IMR-90 (cell line): Measurements from ENCODE around the gene MTA2. TPM values are rescaled to one million over a fixed set of nuclear protein-coding genes. Genes with fewer than 3 reads are reported as not detected.

Experiments
- ATAC-seq: fragments of 200-7000 bp; cut with Tn5 transposase; 2 replicates; pipeline ENCODE4 v1.9.1; 2020; ENCODE audit warnings: low read depth, mild to moderate bottlenecking, moderate library complexity
- BruUV-seq: library from RNA; stranded (reverse); fragments of 400-500 nt; replicated peaks from 2 replicates; lab custom pipeline; 2021; lab: Mats Ljungman, UMichigan
- CTCF ChIA-PET: fragments of 300-600 bp; formaldehyde crosslinking; extraction: SDS; loops from one replicate; lab custom pipeline; 2021; ENCODE audit warnings: antibody characterized with exemption; lab: Yijun Ruan, JAX
- POLR2A ChIA-PET: fragments of 300-600 bp; sonication (Branson Sonifier 250); formaldehyde crosslinking; loops from one replicate; lab custom pipeline; 2022; ENCODE audit warnings: antibody characterized with exemption; ENCODE audit not compliant: unreplicated experiment; lab: Charles Lee
- DNase-seq: peaks from one replicate; pipeline ENCODE4 v3.0.0; 2013
- H2AFZ ChIP-seq: replicated peaks from 2 replicates; pipeline ENCODE3; 2013; ENCODE audit warnings: low read length, mild to moderate bottlenecking; ENCODE audit not compliant: poor library complexity
- H2AK5ac ChIP-seq: 2 replicates; pipeline ENCODE4 v1.6.1; 2013; ENCODE audit warnings: low read depth, low read length, inconsistent platforms
- H2AK9ac ChIP-seq: replicated peaks from 2 replicates; pipeline ENCODE3; 2013; ENCODE audit warnings: mild to moderate bottlenecking, low read depth, low read length, moderate library complexity; ENCODE audit not compliant: poor library complexity
- H2BK120ac ChIP-seq: 2 replicates; pipeline ENCODE4 v1.6.1; 2013; ENCODE audit warnings: low read depth, low read length, inconsistent platforms
- H2BK15ac ChIP-seq: 3 replicates; pipeline ENCODE4 v1.6.1; 2013; ENCODE audit warnings: low read depth, low read length, inconsistent platforms
- H2BK20ac ChIP-seq: 2 replicates; pipeline ENCODE4 v1.6.1; 2013; ENCODE audit warnings: low read depth, mild to moderate bottlenecking, inconsistent platforms, low read length, moderate library complexity
- H2BK5ac ChIP-seq: 2 replicates; pipeline ENCODE4 v1.6.1; 2013; ENCODE audit warnings: mild to moderate bottlenecking, low read depth, low read length, inconsistent platforms; ENCODE audit not compliant: poor library complexity, severe bottlenecking
- H3K14ac ChIP-seq: replicated peaks from 2 replicates; pipeline ENCODE4 v1.6.1; 2013; ENCODE audit warnings: low read depth, low read length, inconsistent platforms
- H3K18ac ChIP-seq: 2 replicates; pipeline ENCODE4 v1.6.1; 2013; ENCODE audit warnings: low read depth, low read length, control low read depth
- H3K23ac ChIP-seq: 2 replicates; pipeline ENCODE4 v1.6.1; 2013; ENCODE audit warnings: low read depth, low read length, inconsistent platforms
- H3K27ac ChIP-seq: 2 replicates; pipeline ENCODE4 v1.5.1; 2013; ENCODE audit warnings: mild to moderate bottlenecking, control low read depth, low read length; ENCODE audit not compliant: insufficient read depth
- H3K27me3 ChIP-seq: 2 replicates; pipeline ENCODE4 v1.6.1; 2013; ENCODE audit warnings: low read length; ENCODE audit not compliant: control insufficient read depth, insufficient read depth
- H3K36me3 ChIP-seq: 2 replicates; pipeline ENCODE4 v1.6.1; 2013; ENCODE audit warnings: low read length, mixed read lengths; ENCODE audit not compliant: control insufficient read depth, insufficient read depth
- H3K4ac ChIP-seq: 2 replicates; pipeline ENCODE4 v1.6.1; 2013; ENCODE audit warnings: low read depth, low read length, inconsistent platforms
- H3K4me1 ChIP-seq: 2 replicates; pipeline ENCODE4 v1.6.1; 2013; ENCODE audit warnings: low read length, mixed read lengths; ENCODE audit not compliant: control insufficient read depth, insufficient read depth
- H3K4me2 ChIP-seq: 2 replicates; pipeline ENCODE4 v1.6.1; 2013; ENCODE audit warnings: low read depth, mild to moderate bottlenecking, control low read depth, low read length, moderate library complexity
- H3K4me3 ChIP-seq: 2 replicates; pipeline ENCODE4 v1.5.1; 2013; ENCODE audit warnings: low read depth, mild to moderate bottlenecking, control low read depth, low read length, moderate library complexity; ENCODE audit not compliant: insufficient read depth
- H3K56ac ChIP-seq: 2 replicates; pipeline ENCODE4 v1.6.1; 2013; ENCODE audit warnings: low read length, inconsistent platforms; ENCODE audit not compliant: insufficient read depth; ENCODE audit errors: extremely low read depth
- H3K79me1 ChIP-seq, 2 experiments: 2 replicates each; pipeline ENCODE4 v1.6.1; 2013; ENCODE audit warnings: low read length in 2 of 2, inconsistent platforms in 1 of 2, low read depth in 1 of 2
- H3K9ac ChIP-seq: 2 replicates; pipeline ENCODE4 v1.6.1; 2013; ENCODE audit warnings: low read depth, low read length, control low read depth
- H3K9me1 ChIP-seq: 2 replicates; pipeline ENCODE4 v1.6.1; 2013; ENCODE audit warnings: low read length, inconsistent platforms; ENCODE audit not compliant: insufficient read depth
- H3K9me3 ChIP-seq: 2 replicates; pipeline ENCODE4 v1.6.1; 2013; ENCODE audit warnings: low read length; ENCODE audit not compliant: control insufficient read depth, insufficient read depth
- H4K20me1 ChIP-seq: 2 replicates; pipeline ENCODE4 v1.6.1; 2013; ENCODE audit warnings: low read length, inconsistent platforms; ENCODE audit not compliant: insufficient read depth
- H4K5ac ChIP-seq: 2 replicates; pipeline ENCODE4 v1.6.1; 2013; ENCODE audit warnings: mild to moderate bottlenecking, low read depth, low read length, control low read depth
- H4K8ac ChIP-seq, 2 experiments: 2 replicates each; pipeline ENCODE4 v1.6.1; 2013; ENCODE audit warnings: low read depth in 2 of 2, low read length in 2 of 2, control low read depth in 1 of 2, inconsistent platforms in 1 of 2
- H4K91ac ChIP-seq: 2 replicates; pipeline ENCODE4 v1.6.1; 2013; ENCODE audit warnings: low read depth, low read length, inconsistent platforms; ENCODE audit not compliant: insufficient read depth
- FOS ChIP-seq: fragments of 150-350 bp; IDR thresholded peaks from 2 replicates; pipeline ENCODE4 v1.6.1; 2016; ENCODE audit warnings: low read depth, low read length
- WGBS, 2 experiments: methylation state at CpG; one replicate each; pipeline versions ENCODE4 v1.1.5 to v1.1.7; 2013; ENCODE audit warnings: missing lambda C conversion rate in 2 of 2; ENCODE audit not compliant: insufficient read length in 1 of 2; ENCODE audit errors: extremely low coverage in 2 of 2; 5-methylcytosine and 5-hydroxymethylcytosine counted together
- dilution Hi-C: fragments of 300-500 bp; cut with HindIII; formaldehyde crosslinking; loops from one replicate; pipeline ENCODE4 v1.14.3; 2018; ENCODE audit warnings: low sequenced_read_pairs; ENCODE audit not compliant: unreplicated experiment
- in situ Hi-C: fragments of 300-500 bp; cut with MboI; formaldehyde crosslinking; loops from 3 replicates; pipeline ENCODE4 v1.14.3; 2019; ENCODE audit warnings: low sequenced_read_pairs, inconsistent platforms, mixed read lengths
- intact Hi-C: fragments of 100-400 bp; cut with micrococcal nuclease; formaldehyde crosslinking; loops from 2 replicates; pipeline ENCODE4 v1.10.0; 2022
- polyA plus RNA-seq, 3 experiments: library from polyadenylated mRNA; depleted of rRNA; stranded (reverse); fragments of >200 nt; gene quantifications; 2 replicates each; pipeline ENCODE4 v1.2.3, GENCODE V29; 2012; ENCODE audit warnings: low replicate concordance in 1 of 3
- total RNA-seq: library from RNA; depleted of rRNA; stranded (reverse); fragments of >200 nt; gene quantifications from 2 replicates; pipeline ENCODE4 v1.2.3, GENCODE V29; 2012

The MTA2 gene
- total and polyA plus RNA-seq, 2 of the 4 experiments (the other 2 are of a cell fraction), result 34.8 to 136 TPM

GRCh38 chr11:62599901-62600300 is 1.8 kb downstream of the MTA2 start:
- in situ Hi-C loops (no loop called here), dilution Hi-C loops (no loop called here), intact Hi-C loops (loop anchor here (10.0 kb wide), 1 partner anchor 95 kb away; no protein-coding TSS in a partner anchor)
- Histone ChIP-seq H3K23ac (peak overlapping the region; percentile 91), H3K14ac (peak overlapping the region; percentile 80), H3K27me3 (no peaks in the 10 kb centered on the region), H3K4me1 (peaks cover 7% of the 10 kb centered on the region), H4K5ac (peak overlapping the region; percentile 26; the same call in 1 of the 2 replicates), H4K20me1 (peaks cover 17% of the 10 kb centered on the region; the same call in 1 of the 2 replicates), H3K9me1 (peaks cover 5% of the 10 kb centered on the region), H3K9ac (peak overlapping the region; percentile 90), H2BK120ac (peak overlapping the region; percentile 25; the same call in 1 of the 2 replicates), H4K91ac (peak overlapping the region; percentile 46), H3K79me1 (peaks cover 15 to 49% of the 10 kb centered on the region in 2 experiments), H3K4ac (peak overlapping the region; percentile 78), H2AK5ac (peak overlapping the region; percentile 67), H3K9me3 (no peaks in the 10 kb centered on the region), H2BK15ac (peak overlapping the region; percentile 46; the same call in 1 of the 3 replicates), H2BK20ac (no peak overlapping the region), H3K27ac (peak overlapping the region; percentile 76), H3K18ac (no peak overlapping the region), H2AK9ac (peak overlapping the region; percentile 73), H3K4me3 (peak overlapping the region; percentile 87), H2AFZ (no peak overlapping the region), H3K56ac (peak overlapping the region; percentile 90; the same call in 1 of the 2 replicates), H4K8ac (peak overlapping the region in 1 of 2 experiments; percentile 55; a peak in 2 of 4 replicates), H2BK5ac (peak overlapping the region; percentile 78), H3K4me2 (peak overlapping the region; percentile 91), H3K36me3 (peaks cover 41% of the 10 kb centered on the region)
- ChIA-PET POLR2A (no interaction called here), CTCF (interaction anchor here (0.9 kb wide), 1 partner anchor 12 kb away, joined by 4 read pairs; the partner anchor contains the start of gene EML3)
- no peak for ATAC-seq
- TSS peak; percentile 19 for BruUV-seq
- 0 to 100% methylated on average over 2 of the region's 5 CpGs for WGBS, 2 experiments
- TF ChIP-seq FOS, result no peak
- DNase-seq, result no peak
